Keratinocyte (primary cell): ENCODE measurements around the gene SH2D6.

Experiments used
- EZH2 ChIP-seq: IDR thresholded peaks from one replicate; pipeline ENCODE4 v1.6.1; 2012; ENCODE audit warnings: inconsistent platforms, mild to moderate bottlenecking, low read length, moderate library complexity
- TF ChIP-seq, protein P1 (sequence below), 3 experiments: IDR thresholded peaks in 1 of 3; conservative IDR thresholded peaks in 1 of 3; optimal IDR thresholded peaks in 1 of 3; 2 replicates in 2 of 3; 3 replicates in 1 of 3; pipeline versions ENCODE3 to v1.5.1; 2011; ENCODE audit warnings: low read length in 3 of 3, mild to moderate bottlenecking in 3 of 3, moderate library complexity in 2 of 3, control low read depth in 1 of 3, inconsistent platforms in 1 of 3; ENCODE audit not compliant: insufficient read depth in 2 of 3; ENCODE audit errors: extremely low read depth in 1 of 3

DNA sequence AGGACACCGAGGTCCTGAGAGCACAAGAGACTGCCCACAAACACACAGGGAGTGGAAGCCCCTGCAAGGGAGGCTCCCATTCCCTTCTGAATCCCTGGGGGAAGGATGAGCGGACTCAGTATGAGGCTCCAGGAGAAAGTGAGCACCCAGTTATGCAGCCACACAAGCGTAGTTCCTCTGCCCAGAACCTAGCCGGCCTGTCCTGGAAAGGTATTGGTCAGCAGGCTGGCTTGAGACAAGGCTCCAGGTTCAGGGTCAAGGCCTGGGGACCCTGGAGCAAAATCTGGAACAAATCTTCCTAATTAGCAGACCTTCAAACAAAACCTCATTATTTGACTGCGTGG lies 7.1 kb upstream of the SH2D6 start:
- TF ChIP-seq EZH2, result no peak
- TF ChIP-seq, protein P1, sequence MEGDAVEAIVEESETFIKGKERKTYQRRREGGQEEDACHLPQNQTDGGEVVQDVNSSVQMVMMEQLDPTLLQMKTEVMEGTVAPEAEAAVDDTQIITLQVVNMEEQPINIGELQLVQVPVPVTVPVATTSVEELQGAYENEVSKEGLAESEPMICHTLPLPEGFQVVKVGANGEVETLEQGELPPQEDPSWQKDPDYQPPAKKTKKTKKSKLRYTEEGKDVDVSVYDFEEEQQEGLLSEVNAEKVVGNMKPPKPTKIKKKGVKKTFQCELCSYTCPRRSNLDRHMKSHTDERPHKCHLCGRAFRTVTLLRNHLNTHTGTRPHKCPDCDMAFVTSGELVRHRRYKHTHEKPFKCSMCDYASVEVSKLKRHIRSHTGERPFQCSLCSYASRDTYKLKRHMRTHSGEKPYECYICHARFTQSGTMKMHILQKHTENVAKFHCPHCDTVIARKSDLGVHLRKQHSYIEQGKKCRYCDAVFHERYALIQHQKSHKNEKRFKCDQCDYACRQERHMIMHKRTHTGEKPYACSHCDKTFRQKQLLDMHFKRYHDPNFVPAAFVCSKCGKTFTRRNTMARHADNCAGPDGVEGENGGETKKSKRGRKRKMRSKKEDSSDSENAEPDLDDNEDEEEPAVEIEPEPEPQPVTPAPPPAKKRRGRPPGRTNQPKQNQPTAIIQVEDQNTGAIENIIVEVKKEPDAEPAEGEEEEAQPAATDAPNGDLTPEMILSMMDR (optimal IDR thresholded peaks at IDR 0.05 in 1 of 3, IDR thresholded peaks at IDR 0.05 in 1 of 3, conservative IDR thresholded peaks at IDR 0.05 in 1 of 3; ENCODE audit: extremely low read depth in 1 of 3, insufficient read depth in 2 of 3, low read length in 3 of 3), result no peak
